CD4-positive, alpha-beta T cell treated with Interleukin-12 subunit alpha and Interleukin-12 subunit beta, for 1 hour (primary cell): ENCODE measurements around the gene GRIN3B.
A peak's percentile ranks its signal among the peaks of the same experiment; 100 is the strongest.

Source experiments
- DNase-seq: peaks from one replicate; pipeline ENCODE4 v3.0.0-alpha.2; 2020

The GRIN3B gene

GRCh38 chr19:991174-991931 lies 8.9 kb upstream of the GRIN3B start:
- DNase-seq = peak; percentile 56

GRCh38 chr19:991932-992669 lies 8.1 kb upstream of the GRIN3B start:
- DNase-seq = no peak

GRCh38 chr19:992670-993055 lies 7.6 kb upstream of the GRIN3B start:
- no peak for DNase-seq

GRCh38 chr19:993361-993830 lies 6.8 kb upstream of the GRIN3B start:
- DNase-seq = no peak

- DNase-seq = no peak
These were observed 6.3 kb upstream of the GRIN3B start for GRCh38 chr19:993831-994393.

GRCh38 chr19:994516-994915 lies 5.7 kb upstream of the GRIN3B start:
- no peak for DNase-seq

- DNase-seq = no peak
These were observed 5.0 kb upstream of the GRIN3B start for GRCh38 chr19:995051-995827.

GRCh38 chr19:996051-996838 lies 4.0 kb upstream of the GRIN3B start:
- DNase-seq = peak; percentile 85

GRCh38 chr19:998064-998463 lies 2.2 kb upstream of the GRIN3B start:
- DNase-seq = no peak

GRCh38 chr19:999379-999719 lies 870 bp upstream of the GRIN3B start:
- no peak for DNase-seq

- DNase-seq = no peak
These were observed 645 bp downstream of the GRIN3B start for GRCh38 chr19:1000591-1001537.

GRCh38 chr19:1001538-1002166 lies 1.4 kb downstream of the GRIN3B start:
- peak; percentile 71 for DNase-seq

- no peak for DNase-seq
These were observed 2.4 kb downstream of the GRIN3B start for GRCh38 chr19:1002600-1002999.

- DNase-seq = no peak
These were observed 3.1 kb downstream of the GRIN3B start for GRCh38 chr19:1003283-1003682.

- DNase-seq = no peak
These were observed 4.1 kb downstream of the GRIN3B start for GRCh38 chr19:1004204-1004802.

GRCh38 chr19:1004803-1005664 lies 4.8 kb downstream of the GRIN3B start:
- no peak for DNase-seq

- DNase-seq = no peak
These were observed 6.6 kb downstream of the GRIN3B start for GRCh38 chr19:1006711-1007398.

GRCh38 chr19:1007399-1008251 lies 7.4 kb downstream of the GRIN3B start:
- DNase-seq = no peak
